ENCODE data around the gene MAGI3.
"Not testable (repeated sequence)": the region's sequence is repeated elsewhere in the genome, so short reads cannot be mapped to it uniquely, and the experiment has no call there.

The MAGI3 gene

DNA sequence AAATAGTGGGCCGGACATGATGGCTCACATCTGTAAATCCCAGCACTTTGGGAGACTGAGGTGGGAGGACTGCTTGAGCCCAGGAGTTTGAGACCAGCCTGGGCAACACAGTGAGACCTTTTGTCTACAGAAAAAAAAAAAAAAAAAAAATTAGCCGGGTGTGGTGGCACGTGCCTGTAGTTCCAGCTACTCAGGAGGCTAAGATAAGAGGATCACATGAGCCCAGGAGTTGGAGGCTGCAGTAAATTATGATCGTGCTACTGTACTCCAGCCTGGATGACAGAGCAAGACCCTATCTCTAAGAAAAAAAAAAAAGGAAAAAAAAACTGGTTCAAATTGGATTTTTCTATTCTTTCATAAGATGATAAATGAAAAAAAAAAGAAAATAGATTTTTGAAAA lies 15.8 kb downstream of the MAGI3 start:
- not testable (repeated sequence) for H3K36me3 ChIP-seq (ENCODE audit: insufficient read depth, low read length); H2AFZ ChIP-seq (ENCODE audit: low read depth, low read length); H3K9me3 ChIP-seq (ENCODE audit: low read length); H3K4me1 ChIP-seq (ENCODE audit: insufficient read depth, low read length); H3K27me3 ChIP-seq (ENCODE audit: insufficient read depth, low read length); H3K4me3 ChIP-seq (ENCODE audit: low read length)

DNA sequence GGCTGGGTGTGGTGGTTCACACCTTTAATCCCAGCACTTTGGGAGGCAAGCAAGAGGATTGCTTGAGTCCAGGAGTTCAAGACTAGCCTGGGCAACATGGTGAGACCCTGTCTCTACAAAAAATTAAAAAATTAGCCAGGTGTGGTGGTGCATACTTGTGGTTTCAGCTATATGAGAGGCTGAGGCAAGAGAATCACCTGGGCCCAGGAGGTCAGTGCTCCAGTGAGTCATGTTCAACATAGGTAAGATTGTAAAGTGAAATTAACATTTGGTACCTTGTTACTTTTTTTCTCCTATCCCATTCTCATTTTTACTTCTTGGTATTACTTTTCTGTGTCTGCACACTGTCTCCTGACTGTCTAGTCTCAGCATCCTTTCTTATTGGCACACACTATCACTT lies 19.0 kb downstream of the MAGI3 start:
- no peaks in the 10 kb centered on the region for H3K9me3 ChIP-seq (ENCODE audit: low read length)
- peaks cover 2% of the 10 kb centered on the region for H3K4me1 ChIP-seq (ENCODE audit: insufficient read depth, low read length)
- H2AFZ ChIP-seq (ENCODE audit: low read depth, low read length) = no peak overlapping the region
- H3K27me3 ChIP-seq (ENCODE audit: insufficient read depth, low read length) = no peaks in the 10 kb centered on the region
- no peak overlapping the region for H3K4me3 ChIP-seq (ENCODE audit: low read length)
- no peaks in the 10 kb centered on the region for H3K36me3 ChIP-seq (ENCODE audit: insufficient read depth, low read length)

DNA sequence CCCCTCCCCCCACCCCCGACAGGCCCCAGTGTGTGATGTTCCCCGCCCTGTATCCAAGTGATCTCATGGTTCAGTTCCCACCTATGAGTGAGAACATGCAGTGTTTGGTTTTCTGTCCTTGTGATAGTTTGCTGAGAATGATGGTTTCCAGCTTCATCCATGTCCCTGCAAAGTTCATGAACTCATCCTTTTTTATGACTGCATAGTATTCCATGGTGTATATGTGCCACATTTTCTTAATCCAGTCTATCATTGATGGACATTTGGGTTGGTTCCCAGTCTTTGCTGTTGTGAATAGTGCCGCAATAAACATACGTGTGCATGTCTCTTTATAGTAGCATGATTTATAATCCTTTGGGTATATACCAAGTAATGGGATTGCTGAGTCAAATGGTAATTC lies 21.7 kb downstream of the MAGI3 start:
- H2AFZ ChIP-seq (ENCODE audit: low read depth, low read length); H3K4me1 ChIP-seq (ENCODE audit: insufficient read depth, low read length); H3K36me3 ChIP-seq (ENCODE audit: insufficient read depth, low read length); H3K27me3 ChIP-seq (ENCODE audit: insufficient read depth, low read length); H3K9me3 ChIP-seq (ENCODE audit: low read length); H3K4me3 ChIP-seq (ENCODE audit: low read length): not testable (repeated sequence)

DNA sequence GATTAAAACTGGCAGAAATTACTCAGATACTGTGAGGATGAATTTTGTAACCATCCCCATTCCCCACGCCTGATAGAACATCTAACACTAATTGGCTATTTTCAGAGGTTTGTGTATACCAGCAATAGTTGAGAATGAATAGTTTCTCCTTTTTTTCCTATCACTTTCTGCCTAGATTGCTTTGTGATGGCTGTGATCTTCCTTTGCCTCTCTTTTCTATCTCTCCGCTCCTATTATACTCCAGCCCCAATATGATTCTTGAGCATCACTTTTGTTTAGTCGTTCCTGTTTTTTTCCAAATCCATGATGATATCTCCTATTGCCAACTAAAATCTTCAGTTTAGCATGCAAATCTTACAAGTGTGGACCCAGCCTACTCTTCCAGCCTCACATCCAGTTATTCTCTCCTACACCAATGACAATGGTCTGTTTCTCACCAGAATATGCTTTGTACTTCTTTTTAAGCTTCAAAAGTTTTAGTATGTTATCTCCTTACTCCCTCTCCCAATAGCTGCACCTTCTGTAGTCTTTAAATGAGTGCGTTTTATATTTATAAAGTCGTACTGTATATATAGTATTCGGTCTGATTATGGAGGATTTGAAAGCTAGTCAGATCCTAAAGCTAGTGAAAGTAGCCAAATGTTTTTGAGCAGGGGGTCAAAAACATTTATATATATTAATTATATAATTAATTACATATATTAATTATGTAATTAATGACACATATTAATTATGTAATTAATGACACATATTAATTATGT lies 25.2 kb downstream of the MAGI3 start:
- no peaks in the 10 kb centered on the region for H3K27me3 ChIP-seq (ENCODE audit: insufficient read depth, low read length)
- H3K4me3 ChIP-seq (ENCODE audit: low read length) = no peak overlapping the region
- H2AFZ ChIP-seq (ENCODE audit: low read depth, low read length) = no peak overlapping the region
- no peaks in the 10 kb centered on the region for H3K4me1 ChIP-seq (ENCODE audit: insufficient read depth, low read length)
- H3K36me3 ChIP-seq (ENCODE audit: insufficient read depth, low read length) = no peaks in the 10 kb centered on the region
- H3K9me3 ChIP-seq (ENCODE audit: low read length) = no peaks in the 10 kb centered on the region

DNA sequence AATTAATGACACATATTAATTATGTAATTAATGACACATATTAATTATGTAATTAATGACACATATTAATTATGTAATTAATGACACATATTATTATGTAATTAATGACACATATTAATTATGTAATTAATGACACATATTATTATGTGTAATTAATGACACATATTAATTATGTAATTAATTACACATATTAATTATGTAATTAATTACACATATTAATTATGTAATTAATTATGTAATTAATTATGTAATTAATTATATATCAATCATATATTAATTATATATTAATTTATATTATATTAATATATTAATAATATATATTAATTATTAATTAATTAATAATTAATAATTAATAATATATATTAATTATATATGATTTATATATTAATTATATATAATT lies 25.8 kb downstream of the MAGI3 start:
- not testable (repeated sequence) for H3K4me3 ChIP-seq (ENCODE audit: low read length); H3K9me3 ChIP-seq (ENCODE audit: low read length)

DNA sequence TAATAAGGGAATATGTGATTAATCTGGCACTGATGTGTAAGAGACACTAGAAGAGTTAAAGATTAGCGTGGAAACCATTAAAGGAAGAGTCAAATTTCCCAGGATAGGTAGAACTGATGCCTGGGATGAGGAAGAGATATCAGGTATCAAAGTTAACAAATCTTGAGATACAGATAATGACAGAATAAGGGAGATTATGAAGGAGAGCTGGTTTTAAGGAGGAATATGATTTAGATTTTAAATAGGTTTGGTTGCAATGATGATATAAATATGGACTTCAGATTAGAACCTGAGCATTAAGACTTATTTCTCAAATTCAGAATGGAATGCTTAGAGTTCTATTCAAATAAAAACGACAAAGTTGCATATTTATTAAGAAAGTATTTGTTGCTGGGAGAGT lies 26.2 kb downstream of the MAGI3 start:
- Histone ChIP-seq H2AFZ (ENCODE audit: low read depth, low read length) (no peak overlapping the region), H3K4me3 (ENCODE audit: low read length) (no peak overlapping the region), H3K36me3 (ENCODE audit: insufficient read depth, low read length) (no peaks in the 10 kb centered on the region), H3K4me1 (ENCODE audit: insufficient read depth, low read length) (no peaks in the 10 kb centered on the region), H3K9me3 (ENCODE audit: low read length) (no peaks in the 10 kb centered on the region), H3K27me3 (ENCODE audit: insufficient read depth, low read length) (no peaks in the 10 kb centered on the region)

More for the DNA sequence above, 25.8 kb downstream of the MAGI3 start:
- H3K36me3 ChIP-seq (ENCODE audit: insufficient read depth, low read length); H3K27me3 ChIP-seq (ENCODE audit: insufficient read depth, low read length); H3K4me1 ChIP-seq (ENCODE audit: insufficient read depth, low read length); H2AFZ ChIP-seq (ENCODE audit: low read depth, low read length): not testable (repeated sequence)

DNA sequence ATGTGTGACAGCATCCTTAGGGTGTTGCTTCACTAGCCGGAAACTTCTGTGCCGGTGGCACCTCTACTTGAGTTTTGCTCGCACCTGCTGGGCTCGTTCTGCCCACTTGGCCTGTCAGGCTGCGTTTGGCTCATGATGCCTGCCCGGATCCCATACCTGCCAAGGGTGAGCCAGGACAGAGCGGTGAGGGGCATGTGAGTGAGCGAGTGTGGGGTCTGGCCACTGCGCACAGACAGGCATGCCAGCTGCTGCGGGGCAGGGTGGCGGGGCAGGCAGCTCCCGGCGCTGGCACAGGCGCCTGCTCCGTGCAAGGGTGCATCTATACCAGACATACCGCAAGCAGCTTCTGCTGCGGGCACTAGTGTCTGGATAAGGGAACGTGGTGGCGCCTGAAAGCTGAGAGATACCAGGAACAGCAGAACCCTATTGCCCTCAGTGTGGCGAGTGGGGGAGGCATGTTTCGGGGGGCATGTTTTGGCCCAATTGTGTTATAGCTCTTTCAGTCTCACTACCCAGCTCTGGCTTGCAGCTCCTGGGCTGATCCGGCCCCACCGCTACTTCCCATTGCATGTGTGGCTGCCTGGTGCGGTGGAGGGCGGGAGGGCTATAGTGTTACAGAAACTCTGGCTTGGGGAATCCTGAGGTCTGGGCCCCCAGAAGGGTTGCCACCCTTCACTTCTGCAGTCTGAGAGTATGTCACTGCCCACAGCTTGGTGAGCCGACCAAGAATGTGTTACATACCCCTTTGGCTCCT lies 32.2 kb downstream of the MAGI3 start:
- Histone ChIP-seq H3K9me3 (ENCODE audit: low read length) (peaks cover 9% of the 10 kb centered on the region), H3K27me3 (ENCODE audit: insufficient read depth, low read length) (no peaks in the 10 kb centered on the region), H3K4me1 (ENCODE audit: insufficient read depth, low read length) (no peaks in the 10 kb centered on the region), H2AFZ (ENCODE audit: low read depth, low read length) (no peak overlapping the region), H3K4me3 (ENCODE audit: low read length) (no peak overlapping the region), H3K36me3 (ENCODE audit: insufficient read depth, low read length) (no peaks in the 10 kb centered on the region)

DNA sequence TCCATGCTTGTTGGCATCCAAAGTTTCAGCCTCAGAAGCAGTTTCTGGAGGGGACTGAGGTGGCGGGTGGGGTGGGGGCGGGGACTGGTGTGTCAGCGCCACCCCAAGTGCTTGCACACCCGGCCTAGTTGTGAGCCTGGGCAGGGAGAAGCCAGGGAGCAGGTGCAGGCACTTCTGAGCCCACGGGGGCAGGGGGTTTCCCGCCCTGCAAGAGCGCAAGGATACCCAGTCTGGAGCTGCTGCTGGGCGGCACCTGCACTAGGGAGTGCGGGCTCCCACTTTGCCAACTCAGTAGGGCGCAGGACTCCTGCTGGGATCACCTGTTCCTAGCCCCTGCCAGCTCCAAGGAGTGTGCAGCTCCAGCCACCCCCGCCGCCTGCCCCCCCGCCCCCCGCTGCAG lies 33.5 kb downstream of the MAGI3 start:
- no peaks in the 10 kb centered on the region for H3K4me1 ChIP-seq (ENCODE audit: insufficient read depth, low read length)
- no peak overlapping the region for H2AFZ ChIP-seq (ENCODE audit: low read depth, low read length)
- H3K36me3 ChIP-seq (ENCODE audit: insufficient read depth, low read length) = no peaks in the 10 kb centered on the region
- peaks cover 9% of the 10 kb centered on the region for H3K9me3 ChIP-seq (ENCODE audit: low read length)
- H3K4me3 ChIP-seq (ENCODE audit: low read length) = no peak overlapping the region
- H3K27me3 ChIP-seq (ENCODE audit: insufficient read depth, low read length) = no peaks in the 10 kb centered on the region

DNA sequence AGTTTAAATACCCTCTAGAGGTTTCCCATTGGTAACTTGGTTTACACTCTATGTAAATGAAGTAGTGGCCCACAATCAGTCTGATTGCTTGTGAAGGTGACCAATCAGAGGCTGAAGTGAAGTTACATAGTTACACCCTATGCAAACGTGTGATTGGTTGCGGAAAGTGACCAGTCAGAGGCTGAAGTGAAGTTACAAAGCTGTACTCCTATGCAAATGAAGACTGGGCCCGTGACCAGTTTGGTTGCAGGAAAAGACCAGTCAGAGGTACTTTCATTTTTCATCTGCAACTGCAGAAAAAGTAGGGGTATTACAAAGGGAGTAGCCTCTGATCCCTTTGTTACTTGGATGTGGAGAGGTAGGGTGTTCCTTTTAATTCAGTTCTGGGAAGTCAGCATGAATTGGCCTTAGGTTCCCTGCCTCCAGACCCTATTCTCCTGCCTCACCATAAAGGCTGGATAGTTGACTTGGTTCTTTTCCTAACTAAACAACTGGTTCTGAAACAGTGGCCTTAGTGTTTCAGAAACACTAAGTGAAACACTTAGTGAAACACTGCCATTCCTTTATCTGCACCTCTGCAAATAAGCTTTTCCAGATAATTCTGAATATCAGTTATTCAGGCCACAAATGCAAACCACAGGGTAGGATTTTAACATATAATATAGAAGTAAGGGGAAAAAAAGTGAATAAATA lies 39.3 kb downstream of the MAGI3 start:
- no peaks in the 10 kb centered on the region for H3K9me3 ChIP-seq (ENCODE audit: low read length)
- no peak overlapping the region for H3K4me3 ChIP-seq (ENCODE audit: low read length)
- H2AFZ ChIP-seq (ENCODE audit: low read depth, low read length) = no peak overlapping the region

DNA sequence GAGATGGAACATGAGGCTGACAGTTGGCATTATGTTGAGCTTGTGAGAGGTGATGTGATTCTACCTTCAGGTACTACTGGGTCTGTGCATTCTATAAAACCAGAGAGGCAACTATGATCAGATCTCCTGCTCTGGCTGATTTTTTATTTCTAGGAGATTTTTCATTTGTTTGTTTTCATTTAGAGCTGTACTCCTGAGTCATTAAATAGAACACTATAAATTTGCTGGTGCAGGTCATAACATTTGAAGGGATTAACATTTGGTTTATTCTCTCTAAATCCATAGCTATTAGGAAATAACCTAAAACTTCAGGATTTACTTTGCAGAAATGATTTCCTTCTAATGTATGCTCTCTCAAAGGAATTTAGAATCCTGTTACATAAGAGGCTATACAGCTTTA lies 42.9 kb downstream of the MAGI3 start:
- no peaks in the 10 kb centered on the region for H3K9me3 ChIP-seq (ENCODE audit: low read length)

More for the DNA sequence above, 39.3 kb downstream of the MAGI3 start:
- Histone ChIP-seq H3K4me1 (ENCODE audit: insufficient read depth, low read length) (no peaks in the 10 kb centered on the region), H3K27me3 (ENCODE audit: insufficient read depth, low read length) (no peaks in the 10 kb centered on the region), H3K36me3 (ENCODE audit: insufficient read depth, low read length) (no peaks in the 10 kb centered on the region)

DNA sequence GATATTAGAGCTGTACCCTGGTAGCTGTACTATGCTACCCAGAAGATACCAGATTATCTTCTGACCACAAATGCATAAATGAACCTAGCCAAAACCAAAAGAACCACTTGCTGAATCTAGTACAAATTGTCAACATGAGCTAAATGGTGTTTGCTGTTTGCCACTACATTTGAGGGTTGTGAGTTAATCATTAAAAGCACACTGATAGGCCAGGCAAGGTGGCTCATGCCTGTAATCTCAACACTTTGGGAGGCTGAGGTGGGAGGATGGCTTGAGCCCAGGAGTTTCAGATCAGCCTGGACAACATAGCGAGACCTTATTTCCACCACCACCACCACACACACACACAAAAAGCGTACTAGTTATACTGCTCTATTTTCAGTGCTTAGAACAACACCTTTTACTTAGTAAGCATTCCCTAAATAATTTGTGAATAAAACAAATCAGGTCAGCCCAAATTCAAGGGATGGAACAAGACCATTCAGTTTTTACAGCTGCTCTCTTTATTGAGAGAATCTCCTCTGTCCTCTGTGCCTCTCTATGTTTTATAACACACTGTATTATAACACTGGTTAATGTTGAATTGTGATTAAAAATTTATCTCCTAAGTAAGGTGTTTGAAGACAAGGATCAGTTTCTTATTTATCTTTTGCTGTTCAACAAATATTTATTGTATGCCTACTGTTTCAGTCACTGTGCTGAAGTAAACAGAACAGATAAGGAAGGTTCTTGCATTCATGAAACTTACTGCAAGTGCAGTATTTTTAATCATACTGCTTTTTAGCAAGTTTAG lies 44.0 kb downstream of the MAGI3 start:
- Histone ChIP-seq H3K4me3 (ENCODE audit: low read length) (no peak overlapping the region), H3K36me3 (ENCODE audit: insufficient read depth, low read length) (no peaks in the 10 kb centered on the region), H3K9me3 (ENCODE audit: low read length) (no peaks in the 10 kb centered on the region)

More for the DNA sequence above, 42.9 kb downstream of the MAGI3 start:
- H3K27me3 ChIP-seq (ENCODE audit: insufficient read depth, low read length) = no peaks in the 10 kb centered on the region
- no peaks in the 10 kb centered on the region for H3K36me3 ChIP-seq (ENCODE audit: insufficient read depth, low read length)
- H3K4me1 ChIP-seq (ENCODE audit: insufficient read depth, low read length) = no peaks in the 10 kb centered on the region
- H2AFZ ChIP-seq (ENCODE audit: low read depth, low read length) = no peak overlapping the region
- no peak overlapping the region for H3K4me3 ChIP-seq (ENCODE audit: low read length)

DNA sequence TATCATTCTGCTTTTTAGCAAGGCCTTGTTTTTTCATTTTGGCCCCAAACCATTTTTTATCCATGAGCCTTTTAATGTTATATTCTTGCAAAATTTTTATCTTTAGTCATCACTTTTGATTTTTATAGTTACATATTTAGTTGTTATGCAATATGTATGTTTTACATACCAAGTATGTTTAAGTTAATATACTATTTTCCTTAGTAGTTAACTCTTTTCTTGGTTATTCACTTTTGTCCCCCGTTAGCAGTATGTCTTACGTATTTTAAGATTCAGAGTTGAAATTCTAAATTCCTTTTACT lies 44.5 kb downstream of the MAGI3 start:
- H3K36me3 ChIP-seq (ENCODE audit: insufficient read depth, low read length) = no peaks in the 10 kb centered on the region
- no peaks in the 10 kb centered on the region for H3K9me3 ChIP-seq (ENCODE audit: low read length)
- no peak overlapping the region for H2AFZ ChIP-seq (ENCODE audit: low read depth, low read length)
- H3K4me1 ChIP-seq (ENCODE audit: insufficient read depth, low read length) = no peaks in the 10 kb centered on the region
- H3K4me3 ChIP-seq (ENCODE audit: low read length) = no peak overlapping the region
- no peaks in the 10 kb centered on the region for H3K27me3 ChIP-seq (ENCODE audit: insufficient read depth, low read length)

More for the DNA sequence above, 44.0 kb downstream of the MAGI3 start:
- Histone ChIP-seq H3K4me1 (ENCODE audit: insufficient read depth, low read length) (no peaks in the 10 kb centered on the region), H2AFZ (ENCODE audit: low read depth, low read length) (no peak overlapping the region), H3K27me3 (ENCODE audit: insufficient read depth, low read length) (no peaks in the 10 kb centered on the region)
